Measurements from ENCODE around the gene SGPL1.

SGPL1 gene

DNA sequence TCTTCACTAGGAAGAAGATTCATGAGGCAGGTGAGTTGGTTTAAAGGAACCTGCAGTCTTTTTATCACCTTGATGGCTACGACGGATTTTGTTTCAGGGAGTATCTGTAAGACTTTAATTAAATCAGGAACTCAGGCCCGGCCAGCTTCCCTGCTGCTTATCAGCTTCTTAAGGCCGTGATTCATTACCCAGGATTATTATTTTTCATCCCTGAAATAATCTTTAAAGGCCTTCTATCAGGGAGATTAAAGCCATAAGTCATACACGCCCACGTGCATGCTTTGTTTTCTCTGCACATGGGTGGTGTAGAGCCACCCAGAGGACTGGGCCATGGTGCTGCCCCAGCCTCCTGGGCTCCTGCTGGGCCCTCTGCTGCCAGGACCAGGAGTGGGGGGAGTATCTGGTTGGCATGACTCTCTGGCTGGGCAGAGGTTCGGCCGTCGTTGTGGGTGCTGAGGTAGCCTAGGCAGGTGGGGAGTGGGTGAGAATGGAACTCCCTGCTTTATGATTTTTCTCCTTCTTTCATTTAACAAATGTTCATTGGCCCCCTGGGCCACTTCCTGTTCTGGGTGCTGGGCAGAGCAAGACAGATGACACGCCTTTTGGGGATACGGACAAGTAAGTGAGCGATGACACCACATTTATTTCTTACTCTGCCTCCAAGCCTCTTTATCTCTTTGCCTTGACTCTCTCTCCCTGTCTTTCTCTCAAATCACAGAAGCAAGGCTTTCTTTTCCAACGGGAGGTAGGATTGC is 111.6 kb downstream of the SGPL1 start:
- peak in 1 of 2 experiments; percentile 39 for DNase-seq

DNA sequence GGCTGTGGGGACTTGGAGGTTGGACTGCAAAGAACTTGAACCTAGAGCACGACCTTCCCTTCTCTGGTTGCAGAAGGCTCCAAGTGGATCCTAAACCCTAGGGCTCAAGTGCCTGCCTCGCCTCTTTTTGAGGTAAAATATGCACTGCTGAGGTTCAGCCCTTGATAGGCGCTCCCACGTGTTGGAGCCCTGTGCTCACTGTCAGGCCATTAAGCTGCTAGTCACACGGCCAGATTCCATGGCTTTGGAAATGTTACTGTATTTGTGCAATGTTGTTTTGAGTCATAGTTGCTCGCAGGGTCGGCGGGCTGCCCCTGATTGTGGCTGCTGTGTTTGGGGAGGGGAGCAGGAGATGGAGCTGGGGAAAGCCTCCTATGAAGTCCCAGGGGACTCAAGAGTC is 112.4 kb downstream of the SGPL1 start:
- no peak for DNase-seq

DNA sequence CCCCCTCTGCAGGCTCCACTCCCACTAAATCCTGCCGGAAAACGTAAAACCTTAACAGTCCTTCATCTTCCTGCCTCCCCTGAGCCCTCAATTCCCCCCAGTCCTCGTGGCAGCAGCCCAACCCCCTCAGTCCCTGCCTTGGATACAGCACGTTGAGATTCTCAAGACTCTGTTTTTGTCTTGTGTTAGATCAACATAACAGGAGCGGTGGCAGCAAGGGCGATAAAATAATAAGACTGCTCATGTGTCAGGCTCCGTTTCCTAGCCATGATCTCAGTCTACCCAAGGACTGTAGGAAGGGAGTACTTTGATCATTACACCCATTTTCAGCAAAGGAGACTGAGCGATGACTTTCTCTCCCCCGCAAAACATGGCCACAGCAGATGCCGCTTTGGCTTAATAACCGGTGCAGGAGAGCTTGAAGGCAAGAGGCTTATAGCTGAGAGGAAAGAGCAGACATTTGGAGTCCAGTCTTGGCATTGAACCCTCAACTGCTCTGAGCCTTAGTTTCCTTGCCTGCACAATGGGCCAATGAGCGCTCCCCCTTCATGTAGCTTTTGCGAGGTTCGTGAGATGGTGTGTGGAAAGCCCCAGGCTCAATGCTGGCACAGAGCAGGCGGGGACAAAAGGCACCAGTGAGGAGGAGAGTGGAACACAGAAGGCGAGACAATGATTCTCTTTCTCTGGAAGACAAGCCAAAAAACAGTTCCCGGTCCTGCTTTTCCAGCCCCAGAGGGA is 114.7 kb downstream of the SGPL1 start:
- DNase-seq: no peak
